Measurements from ENCODE around the gene CALM3.

DNA sequence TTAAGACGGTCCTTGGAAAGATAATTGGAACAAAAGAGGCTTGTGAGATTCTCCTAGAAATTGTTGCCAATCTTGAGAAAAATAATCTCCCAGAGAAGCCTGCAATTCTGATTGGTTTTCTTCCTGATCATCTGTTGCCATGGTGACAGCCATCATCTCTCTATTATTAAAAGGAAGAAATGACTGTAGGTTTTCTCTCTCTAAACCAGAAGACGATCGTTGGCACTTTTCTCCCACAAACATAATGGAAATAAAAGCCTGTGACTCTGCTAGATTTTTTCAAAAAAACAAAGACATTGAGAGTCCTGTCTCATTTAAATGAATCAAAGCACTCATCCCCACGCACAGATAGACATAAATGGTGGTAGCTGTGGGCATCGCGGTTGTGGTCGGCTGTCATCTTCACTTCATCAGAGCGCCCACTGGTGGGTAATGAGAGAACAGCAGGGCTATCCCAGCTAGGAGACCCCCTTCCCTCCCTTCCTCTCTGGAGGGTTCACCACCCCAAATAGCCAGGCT, 21.7 kb upstream of the CALM3 start:
- TF ChIP-seq, protein P1, sequence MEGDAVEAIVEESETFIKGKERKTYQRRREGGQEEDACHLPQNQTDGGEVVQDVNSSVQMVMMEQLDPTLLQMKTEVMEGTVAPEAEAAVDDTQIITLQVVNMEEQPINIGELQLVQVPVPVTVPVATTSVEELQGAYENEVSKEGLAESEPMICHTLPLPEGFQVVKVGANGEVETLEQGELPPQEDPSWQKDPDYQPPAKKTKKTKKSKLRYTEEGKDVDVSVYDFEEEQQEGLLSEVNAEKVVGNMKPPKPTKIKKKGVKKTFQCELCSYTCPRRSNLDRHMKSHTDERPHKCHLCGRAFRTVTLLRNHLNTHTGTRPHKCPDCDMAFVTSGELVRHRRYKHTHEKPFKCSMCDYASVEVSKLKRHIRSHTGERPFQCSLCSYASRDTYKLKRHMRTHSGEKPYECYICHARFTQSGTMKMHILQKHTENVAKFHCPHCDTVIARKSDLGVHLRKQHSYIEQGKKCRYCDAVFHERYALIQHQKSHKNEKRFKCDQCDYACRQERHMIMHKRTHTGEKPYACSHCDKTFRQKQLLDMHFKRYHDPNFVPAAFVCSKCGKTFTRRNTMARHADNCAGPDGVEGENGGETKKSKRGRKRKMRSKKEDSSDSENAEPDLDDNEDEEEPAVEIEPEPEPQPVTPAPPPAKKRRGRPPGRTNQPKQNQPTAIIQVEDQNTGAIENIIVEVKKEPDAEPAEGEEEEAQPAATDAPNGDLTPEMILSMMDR (conservative IDR thresholded peaks at IDR 0.05; ENCODE audit: low read length) = peak; percentile 76
- TF ChIP-seq EZH2phosphoT487 (IDR thresholded peaks at IDR 0.05; ENCODE audit: borderline replicate concordance) = no peak

All from Loucy (cell line).